Upper lobe of right lung (tissue), 1 donor: ENCODE results near the gene FCHSD2. TPM values are rescaled to one million over a fixed set of nuclear protein-coding genes. Genes with fewer than 3 reads are reported as not detected.
A peak's percentile ranks its signal among the peaks of the same experiment; 100 is the strongest.

ENCODE experiments used
- ATAC-seq: fragments of 200-7000 bp; cut with Tn5 transposase; one replicate; pipeline ENCODE4 v1.9.1; 2020; ENCODE audit warnings: mild to moderate bottlenecking, moderate library complexity
- DNase-seq: peaks from one replicate; pipeline ENCODE4 v3.0.0-alpha.2; 2020
- H3K27ac ChIP-seq: fragments of 200-600 bp; one replicate; pipeline ENCODE4 v1.8.0; 2022
- H3K27me3 ChIP-seq: fragments of 200-600 bp; one replicate; pipeline ENCODE4 v1.8.0; 2022; ENCODE audit warnings: mild to moderate bottlenecking
- H3K36me3 ChIP-seq: fragments of 200-600 bp; one replicate; pipeline ENCODE4 v1.8.0; 2022
- H3K4me1 ChIP-seq: fragments of 200-600 bp; one replicate; pipeline ENCODE4 v1.8.0; 2022
- H3K4me3 ChIP-seq: fragments of 200-600 bp; one replicate; pipeline ENCODE4 v1.8.0; 2022; ENCODE audit warnings: mild to moderate bottlenecking
- H3K9me3 ChIP-seq: fragments of 200-600 bp; one replicate; pipeline ENCODE4 v1.8.0; 2022
- CTCF ChIP-seq: fragments of 200-600 bp; IDR thresholded peaks from one replicate; pipeline ENCODE4 v1.8.0; 2022; ENCODE audit warnings: antibody characterized with exemption
- intact Hi-C: fragments of 100-400 bp; cut with DNase I; formaldehyde crosslinking; loops from one replicate; pipeline ENCODE4 v1.11.0; 2022
- total RNA-seq: library from RNA; stranded (reverse); fragmentation: NEBNext Ultra II Directional; extraction: Animal tissue kit (Norgen Biotek cat#: 25700); gene quantifications from one replicate; pipeline ENCODE4 v1.2.1, GENCODE V29; 2021
- donor health status: DM: no; HTN: yes; CAD: no; lungs with severe emphysema.

FCHSD2 gene
- total RNA-seq, 1 donor from 2014 or later, result 71.2 TPM

- H3K4me3 ChIP-seq, result no peak overlapping the region
- H3K27ac ChIP-seq, result no peak overlapping the region
- H3K4me1 ChIP-seq, result peaks cover 24% of the 10 kb centered on the region
- ATAC-seq, result no peak
- H3K27me3 ChIP-seq, result no peaks in the 10 kb centered on the region
- intact Hi-C loops, result loop anchor here (10.0 kb wide), 1 partner anchor 448 kb away; no protein-coding TSS in a partner anchor
- no peaks in the 10 kb centered on the region for H3K9me3 ChIP-seq
- no peaks in the 10 kb centered on the region for H3K36me3 ChIP-seq
- TF ChIP-seq CTCF, result no peak
- DNase-seq, result no peak
Observed at GRCh38 chr11:73172992-73173656, 31.0 kb upstream of the FCHSD2 start.

- intact Hi-C loops, result loop anchor here (10.0 kb wide), 1 partner anchor 447 kb away; no protein-coding TSS in a partner anchor
- no peak for TF ChIP-seq CTCF
- Histone ChIP-seq H3K4me1 (peaks cover 11% of the 10 kb centered on the region), H3K36me3 (no peaks in the 10 kb centered on the region), H3K4me3 (no peak overlapping the region), H3K27me3 (no peaks in the 10 kb centered on the region), H3K9me3 (no peaks in the 10 kb centered on the region), H3K27ac (no peak overlapping the region)
- DNase-seq, result no peak
- ATAC-seq, result no peak
Observed at GRCh38 chr11:73171436-73172161, 29.5 kb upstream of the FCHSD2 start.

GRCh38 chr11:73170140-73170539 lies 28.0 kb upstream of the FCHSD2 start:
- TF ChIP-seq CTCF, result no peak
- no peak for DNase-seq
- peak; percentile 66 for ATAC-seq
- no peak overlapping the region for H3K4me3 ChIP-seq
- no peak overlapping the region for H3K27ac ChIP-seq
- intact Hi-C loops, result loop anchor here (10.0 kb wide), 1 partner anchor 445 kb away; no protein-coding TSS in a partner anchor
- no peaks in the 10 kb centered on the region for H3K27me3 ChIP-seq
- no peaks in the 10 kb centered on the region for H3K36me3 ChIP-seq
- H3K4me1 ChIP-seq, result no peaks in the 10 kb centered on the region
- H3K9me3 ChIP-seq, result no peaks in the 10 kb centered on the region

GRCh38 chr11:73168925-73169579 lies 26.9 kb upstream of the FCHSD2 start:
- DNase-seq, result no peak
- no peaks in the 10 kb centered on the region for H3K36me3 ChIP-seq
- intact Hi-C loops, result no loop called here
- no peak for ATAC-seq
- no peak for TF ChIP-seq CTCF
- H3K27me3 ChIP-seq, result no peaks in the 10 kb centered on the region
- H3K4me1 ChIP-seq, result no peaks in the 10 kb centered on the region
- H3K27ac ChIP-seq, result no peak overlapping the region
- no peak overlapping the region for H3K4me3 ChIP-seq
- no peaks in the 10 kb centered on the region for H3K9me3 ChIP-seq

- TF ChIP-seq CTCF, result no peak
- DNase-seq (no peak), ATAC-seq (peak; percentile 33)
- Histone ChIP-seq H3K4me3 (no peak overlapping the region), H3K4me1 (no peaks in the 10 kb centered on the region), H3K27ac (no peak overlapping the region), H3K36me3 (no peaks in the 10 kb centered on the region), H3K27me3 (no peaks in the 10 kb centered on the region), H3K9me3 (no peaks in the 10 kb centered on the region)
- intact Hi-C loops, result no loop called here
Observed at GRCh38 chr11:73167363-73167954, 25.3 kb upstream of the FCHSD2 start.
